ENCODE results near the gene ZSWIM9.
A peak's percentile ranks its signal among the peaks of the same experiment; 100 is the strongest.

Gene ZSWIM9

DNA sequence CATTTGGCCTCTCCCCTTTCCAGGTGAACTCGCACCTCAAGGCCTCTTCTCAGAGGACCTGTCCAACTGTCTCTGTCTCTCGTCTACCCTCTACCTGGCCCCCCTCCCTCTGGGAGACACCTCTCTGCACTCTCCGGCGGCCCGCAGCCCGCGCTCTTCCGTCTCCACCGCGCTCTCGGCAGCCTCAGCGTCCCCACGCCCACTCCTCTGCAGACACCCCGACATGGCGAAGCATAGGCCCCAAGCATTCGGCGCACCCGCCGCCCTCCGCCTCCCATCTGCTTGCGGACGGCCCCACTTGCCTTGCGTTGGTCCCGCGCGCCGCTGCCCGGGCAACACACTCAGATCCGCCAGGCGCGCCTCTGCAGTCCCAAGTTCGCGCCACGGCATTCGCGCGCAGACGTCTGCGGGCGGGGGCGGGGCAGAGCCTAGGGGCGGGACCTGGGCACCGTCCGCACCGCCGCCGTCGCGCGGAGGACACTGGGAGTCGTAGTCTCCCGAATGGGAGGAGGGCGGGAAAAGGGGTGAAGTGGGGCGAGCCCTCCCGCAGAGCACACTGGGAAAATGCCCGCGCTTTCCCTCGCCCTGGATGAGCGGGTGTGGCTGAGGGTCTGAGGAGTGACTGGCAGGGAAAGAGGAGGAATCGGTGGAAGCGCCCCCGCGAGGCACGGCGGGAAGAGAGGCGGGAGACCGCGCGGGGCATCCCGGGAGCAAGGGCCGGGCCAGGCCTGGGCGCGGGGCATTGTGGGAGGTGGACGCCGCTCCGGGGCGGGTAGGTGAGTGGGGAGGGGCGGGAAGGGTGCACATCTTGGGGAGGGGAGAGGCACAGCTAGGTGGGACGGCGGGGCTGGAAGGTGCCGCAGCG is at the start of gene ZSWIM9, which contains the start of gene LIG1:
TSS of gene ZSWIM9 (plus strand) at position 742 of the 865 bp plus-strand sequence. CDS start 1,123 bp downstream, outside the sequence.
TSS of gene LIG1 (minus strand) at position 406 of the 865 bp plus-strand sequence. CDS start 4,778 bp downstream, outside the sequence.
- DNase-seq = peak; percentile 93

DNA sequence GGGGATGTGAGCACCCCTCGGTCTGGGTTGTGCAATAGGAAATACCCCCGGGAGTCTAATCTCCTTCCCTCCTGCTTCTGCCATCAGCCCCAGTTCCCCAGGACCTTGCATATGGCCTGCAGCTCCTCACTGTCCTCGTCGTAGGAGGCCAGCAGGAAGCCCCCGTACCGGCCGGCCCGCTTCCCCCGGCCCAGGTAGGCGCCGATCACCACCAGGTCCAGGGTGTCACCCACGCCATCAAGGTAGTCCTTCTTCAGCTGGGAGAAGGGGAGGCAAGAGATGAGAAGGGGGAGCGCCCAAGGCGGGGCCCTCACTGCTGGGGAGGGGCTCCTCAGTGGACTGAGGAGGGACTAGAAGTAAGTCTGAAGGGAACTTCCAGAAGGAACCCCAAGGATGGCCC is 49.4 kb upstream of the ZSWIM9 start:
- no peak for DNase-seq

DNA sequence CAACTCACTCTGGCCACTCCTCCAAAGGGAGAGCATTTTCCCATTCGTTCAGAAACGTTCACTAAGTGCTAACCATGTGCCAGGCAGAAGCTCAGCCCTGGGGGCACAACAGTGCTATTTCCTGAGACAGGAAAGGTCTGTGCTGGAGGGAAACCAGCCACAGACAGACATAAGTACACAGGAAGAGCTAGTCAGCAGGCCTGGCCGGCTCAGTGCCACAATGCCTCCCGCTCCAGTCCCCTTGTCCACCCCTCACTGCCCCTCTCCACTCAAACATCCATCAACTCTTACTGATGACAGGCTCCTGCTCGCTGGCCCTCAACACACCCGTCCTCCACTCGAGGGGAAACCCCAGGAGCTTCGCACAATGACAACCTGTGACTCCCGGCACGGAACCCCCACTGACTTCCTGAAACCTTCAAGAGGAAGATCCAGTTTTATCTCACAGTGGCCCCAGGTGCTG is 48.5 kb upstream of the ZSWIM9 start:
- DNase-seq = no peak

DNA sequence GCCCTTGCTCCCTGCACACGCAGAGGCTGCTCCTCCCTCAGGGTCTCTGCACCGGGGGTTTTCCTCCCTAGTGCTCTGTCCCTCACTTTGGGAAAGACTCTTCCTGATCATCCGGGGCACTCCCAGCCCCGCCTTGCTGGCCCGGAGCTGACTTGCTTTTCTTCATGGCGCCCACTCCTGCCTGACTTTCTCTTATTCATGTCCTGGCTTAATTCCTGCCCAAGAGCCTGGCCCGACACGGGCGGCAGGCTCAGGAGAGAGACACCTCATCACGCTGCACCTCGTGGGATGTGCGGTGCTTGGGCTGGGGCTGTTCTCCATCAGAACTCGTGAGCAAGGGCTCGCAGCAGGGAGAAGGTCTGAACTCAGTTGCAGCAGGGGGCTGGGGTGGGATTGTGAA is 48.1 kb upstream of the ZSWIM9 start:
- no peak for DNase-seq

DNA sequence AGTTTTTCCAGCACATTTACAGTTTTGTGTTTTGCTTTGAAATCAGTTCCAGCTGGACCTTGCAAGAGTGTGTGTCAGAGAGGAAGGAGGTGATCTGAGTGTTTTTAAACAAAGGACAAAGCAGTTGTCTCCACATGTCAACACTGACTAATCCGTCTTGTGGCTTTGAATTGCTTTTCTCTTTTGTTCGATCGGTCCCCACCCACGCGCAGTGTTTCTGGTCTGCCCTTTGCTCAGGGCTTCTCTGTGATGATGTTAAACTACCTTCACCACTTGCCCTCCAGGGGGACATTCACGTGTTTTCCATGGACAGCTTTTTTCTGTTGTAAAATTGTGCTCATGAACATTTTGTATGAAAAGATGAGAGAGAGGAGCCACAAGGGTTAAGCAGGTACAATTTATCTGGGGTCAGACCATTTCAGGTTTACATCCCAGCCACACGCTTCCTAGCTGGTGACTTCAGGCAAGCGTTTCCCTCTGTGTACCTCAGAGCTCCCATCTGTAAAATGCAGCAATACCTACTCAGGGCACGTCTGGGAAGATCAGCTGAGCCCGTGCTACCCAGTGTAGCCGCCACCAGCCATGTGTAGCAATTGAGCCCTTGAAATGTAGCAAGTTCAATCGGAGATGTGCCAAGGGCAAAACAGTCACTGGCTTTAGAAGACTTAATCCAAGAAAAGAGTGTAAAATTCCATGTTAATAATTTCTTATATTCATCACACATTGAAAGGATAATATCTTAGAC is 46.4 kb upstream of the ZSWIM9 start:
- DNase-seq = peak; percentile 67

DNA sequence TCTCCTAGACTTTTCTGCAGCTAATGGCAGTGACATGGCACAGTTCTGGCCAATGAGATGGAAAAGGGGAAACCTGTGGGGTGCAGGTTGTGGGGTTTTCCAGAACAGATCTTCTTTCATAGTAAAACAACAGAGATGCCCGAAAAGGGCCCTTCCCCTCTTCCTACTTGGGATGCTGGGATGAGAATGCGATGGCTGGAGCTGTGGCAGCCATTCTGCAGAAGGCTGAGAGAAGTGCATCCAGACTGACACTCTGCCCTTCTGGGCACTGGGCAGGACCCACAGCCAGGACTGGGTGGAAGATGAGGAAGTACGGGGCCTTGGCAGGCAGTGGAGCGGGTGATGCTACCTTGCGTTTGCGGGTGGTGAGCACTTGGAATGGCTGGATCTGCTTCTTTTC is 42.9 kb upstream of the ZSWIM9 start:
- DNase-seq = no peak

GRCh38 chr19:48133094-48133493 is 37.4 kb upstream of the ZSWIM9 start:
- no peak for DNase-seq

- DNase-seq = no peak
These were observed 35.1 kb upstream of the ZSWIM9 start for GRCh38 chr19:48135411-48135810.

- no peak for DNase-seq
These were observed 33.9 kb upstream of the ZSWIM9 start for GRCh38 chr19:48136547-48136946.

GRCh38 chr19:48137411-48137810 is 33.1 kb upstream of the ZSWIM9 start:
- DNase-seq = no peak

GRCh38 chr19:48139053-48139452 is 31.4 kb upstream of the ZSWIM9 start:
- no peak for DNase-seq

GRCh38 chr19:48147597-48148175 is 22.8 kb upstream of the ZSWIM9 start:
- no peak for DNase-seq

- no peak for DNase-seq
These were observed 21.9 kb upstream of the ZSWIM9 start for GRCh38 chr19:48148576-48148975.

DNA sequence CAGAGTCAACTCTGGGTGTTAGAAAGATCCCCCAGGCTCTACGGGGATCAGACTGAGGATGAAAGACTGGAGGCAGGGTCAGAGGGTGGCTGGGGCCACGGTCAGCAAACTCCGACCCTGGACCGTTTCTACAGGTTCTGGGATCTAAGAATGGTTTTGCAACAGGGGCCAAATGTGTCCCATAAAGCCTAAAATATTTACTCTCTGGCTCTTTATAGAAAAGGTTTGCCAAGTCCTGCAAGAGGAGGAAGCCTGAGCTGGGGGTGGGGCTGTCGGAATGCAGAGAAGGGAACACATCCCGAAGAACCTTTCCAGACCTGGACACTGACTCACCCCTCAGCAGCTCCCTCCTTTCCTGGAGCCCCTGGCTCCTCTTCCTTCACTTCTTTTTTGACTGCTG is 21.1 kb upstream of the ZSWIM9 start:
- DNase-seq = no peak

- DNase-seq = peak; percentile 84
These were observed 17.9 kb upstream of the ZSWIM9 start for GRCh38 chr19:48152551-48152950.

DNA sequence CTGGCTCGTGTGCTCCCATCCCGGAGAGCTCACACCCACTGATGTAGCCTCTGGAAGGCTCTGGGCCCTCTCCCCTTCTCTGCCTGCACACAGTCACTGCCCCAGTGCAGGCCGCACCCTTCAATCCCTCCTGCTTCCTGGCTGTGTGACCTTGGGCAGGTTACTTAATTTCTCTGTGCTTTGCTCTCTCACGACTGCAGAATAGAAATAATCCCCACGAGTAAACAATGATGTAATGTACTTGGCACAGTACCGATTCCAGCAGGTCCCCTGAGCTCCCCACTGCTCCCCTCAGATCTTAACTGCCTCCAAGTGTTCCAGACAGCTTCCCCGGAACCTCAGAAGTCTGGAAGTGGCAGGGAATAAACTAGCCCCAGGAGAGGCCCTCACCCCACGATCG is 16.5 kb upstream of the ZSWIM9 start:
- no peak for DNase-seq

GRCh38 chr19:48158210-48158790 is 12.2 kb upstream of the ZSWIM9 start:
- DNase-seq = no peak

DNA sequence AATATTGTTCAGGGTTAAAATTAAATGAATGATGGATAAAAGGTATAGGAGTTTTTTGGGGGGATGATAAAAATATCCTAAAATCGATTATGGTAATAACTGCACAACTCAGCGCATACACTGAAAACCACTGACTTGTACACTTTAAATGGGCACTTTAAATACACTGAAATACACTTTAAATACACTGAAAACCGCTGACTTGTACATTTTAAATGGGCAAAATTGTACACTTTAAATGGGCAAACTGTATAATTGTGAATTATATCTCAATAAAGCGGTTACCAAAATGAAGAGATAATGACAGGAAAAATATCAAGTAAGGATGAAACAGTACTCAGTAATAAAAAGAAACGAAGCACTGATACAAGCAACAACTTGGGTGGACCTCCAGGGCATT is 1.8 kb upstream of the ZSWIM9 start:
- no peak for DNase-seq

DNA sequence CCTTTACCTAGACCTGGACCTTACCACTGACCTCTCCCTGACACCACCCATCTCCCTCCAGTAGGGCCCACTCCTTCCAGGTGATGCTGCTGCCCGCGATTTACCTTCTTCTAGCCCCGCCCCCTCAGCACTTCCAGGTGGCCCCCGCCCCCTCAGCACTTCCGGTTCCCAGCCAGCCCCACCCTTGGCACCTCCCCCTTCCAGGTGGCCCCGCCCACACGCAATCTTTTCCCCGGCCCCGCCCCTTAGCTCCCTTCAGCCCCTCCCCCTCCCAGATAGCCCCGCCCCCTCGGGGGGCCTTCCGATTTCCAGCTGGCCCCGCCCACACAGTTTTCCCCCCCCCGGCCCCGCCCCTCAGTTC is 922 bp upstream of the ZSWIM9 start:
- peak; percentile 98 for DNase-seq

DNA sequence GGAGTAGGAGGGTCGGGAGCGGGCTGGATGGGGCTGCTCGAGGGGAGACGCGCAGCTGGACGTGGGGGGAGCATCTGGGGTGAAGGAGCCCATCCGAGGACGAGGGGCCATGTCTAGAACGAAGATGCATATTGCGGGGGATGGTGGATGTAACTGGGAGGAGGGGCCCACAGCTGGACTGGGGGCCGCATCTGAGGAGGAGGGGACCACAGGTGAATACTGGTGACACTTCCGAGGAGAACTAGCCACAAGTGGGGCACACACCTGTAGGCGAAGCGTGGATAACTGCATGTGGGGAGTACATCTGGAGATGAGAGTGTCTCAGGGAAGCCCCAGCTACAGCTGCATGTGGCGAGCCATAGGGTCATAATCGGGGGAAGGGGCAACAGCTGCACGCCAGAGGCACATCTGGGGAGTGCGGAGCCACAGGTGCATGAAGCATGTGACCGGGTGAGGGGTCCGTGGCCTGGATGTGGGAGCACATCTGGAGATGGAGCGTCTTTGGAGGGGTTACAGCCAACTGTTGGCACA is 402 bp downstream of the ZSWIM9 start:
- no peak for DNase-seq

- DNase-seq = no peak
These were observed 1.2 kb downstream of the ZSWIM9 start for GRCh38 chr19:48171710-48172109.

GRCh38 chr19:48174445-48175030 is 4.1 kb downstream of the ZSWIM9 start:
- DNase-seq = no peak

GRCh38 chr19:48175578-48175977 is 5.1 kb downstream of the ZSWIM9 start:
- DNase-seq = no peak
